Progenitor cell of endocrine pancreas (in vitro differentiated cells): ENCODE data around the gene RAP1A. TPM values are rescaled to one million over a fixed set of nuclear protein-coding genes. Genes with fewer than 3 reads are reported as not detected.

Experiments used
- DNase-seq: peaks from one replicate; pipeline ENCODE4 v3.0.0; 2021; ENCODE audit warnings: low spot score; ENCODE audit not compliant: unreplicated experiment
- H3K27ac Mint-ChIP-seq: 2 replicates; pipeline ENCODE4 v1.8.0; 2021; ENCODE audit warnings: mild to moderate bottlenecking, moderate library complexity, mixed read lengths
- H3K27me3 Mint-ChIP-seq: 2 replicates; pipeline ENCODE4 v1.8.0; 2021; ENCODE audit warnings: mixed read lengths
- H3K36me3 Mint-ChIP-seq: 2 replicates; pipeline ENCODE4 v1.8.0; 2022; ENCODE audit warnings: mixed read lengths; ENCODE audit not compliant: insufficient read depth
- H3K4me1 Mint-ChIP-seq: 2 replicates; pipeline ENCODE4 v1.8.0; 2021; ENCODE audit warnings: low read depth, mixed read lengths
- H3K4me3 Mint-ChIP-seq: 2 replicates; pipeline ENCODE4 v1.8.0; 2021; ENCODE audit warnings: low read depth, mild to moderate bottlenecking, moderate library complexity, mixed read lengths
- H3K9me3 Mint-ChIP-seq: 2 replicates; pipeline ENCODE4 v1.8.0; 2021; ENCODE audit warnings: low read depth, mixed read lengths
- CTCF ChIP-seq: fragments of 200-600 bp; sonication (generic); IDR thresholded peaks from one replicate; pipeline ENCODE4 v1.5.0; 2021; ENCODE audit warnings: antibody characterized with exemption, mild to moderate bottlenecking; ENCODE audit not compliant: unreplicated experiment
- total RNA-seq: library from RNA; stranded (reverse); gene quantifications from 2 replicates; pipeline ENCODE4 v1.2.1, GENCODE V29; 2021

The RAP1A gene
- total RNA-seq, 1 donor from 2014 or later = 36.6 TPM

- no peak for DNase-seq
Measured at GRCh38 chr1:111656086-111657017, 36.8 kb downstream of the RAP1A start.

GRCh38 chr1:111658622-111659021, 39.0 kb downstream of the RAP1A start:
- no peak overlapping the region for H3K27ac Mint-ChIP-seq
- no peaks in the 10 kb centered on the region for H3K36me3 Mint-ChIP-seq
- DNase-seq = no peak
- TF ChIP-seq CTCF = no peak
- no peaks in the 10 kb centered on the region for H3K9me3 Mint-ChIP-seq
- H3K4me1 Mint-ChIP-seq = peaks cover 14% of the 10 kb centered on the region
- no peaks in the 10 kb centered on the region for H3K27me3 Mint-ChIP-seq
- no peak overlapping the region for H3K4me3 Mint-ChIP-seq

More at GRCh38 chr1:111656086-111657017, 36.8 kb downstream of the RAP1A start:
- no peaks in the 10 kb centered on the region for H3K9me3 Mint-ChIP-seq
- H3K4me3 Mint-ChIP-seq = no peak overlapping the region
- H3K27me3 Mint-ChIP-seq = no peaks in the 10 kb centered on the region
- no peak overlapping the region for H3K27ac Mint-ChIP-seq
- peak; percentile 69 for TF ChIP-seq CTCF
- peaks cover 14% of the 10 kb centered on the region for H3K4me1 Mint-ChIP-seq
- no peaks in the 10 kb centered on the region for H3K36me3 Mint-ChIP-seq

GRCh38 chr1:111660204-111661150, 40.9 kb downstream of the RAP1A start:
- no peak for DNase-seq
- Mint-ChIP-seq H3K4me3 (no peak overlapping the region), H3K36me3 (no peaks in the 10 kb centered on the region), H3K27me3 (no peaks in the 10 kb centered on the region), H3K9me3 (no peaks in the 10 kb centered on the region), H3K4me1 (peaks cover 13% of the 10 kb centered on the region), H3K27ac (no peak overlapping the region)
- TF ChIP-seq CTCF = no peak

GRCh38 chr1:111664652-111665051, 45.1 kb downstream of the RAP1A start:
- no peak for TF ChIP-seq CTCF
- H3K27ac Mint-ChIP-seq = peak overlapping the region; percentile 7
- peaks cover 5% of the 10 kb centered on the region for H3K4me1 Mint-ChIP-seq

GRCh38 chr1:111665497-111665896, 45.9 kb downstream of the RAP1A start:
- no peak for DNase-seq
- TF ChIP-seq CTCF = no peak
- H3K4me3 Mint-ChIP-seq = no peak overlapping the region
- H3K27me3 Mint-ChIP-seq = no peaks in the 10 kb centered on the region
- H3K27ac Mint-ChIP-seq = no peak overlapping the region
- peaks cover 5% of the 10 kb centered on the region for H3K4me1 Mint-ChIP-seq
- H3K9me3 Mint-ChIP-seq = no peaks in the 10 kb centered on the region
- H3K36me3 Mint-ChIP-seq = no peaks in the 10 kb centered on the region

More at GRCh38 chr1:111664652-111665051, 45.1 kb downstream of the RAP1A start:
- DNase-seq = no peak
- no peaks in the 10 kb centered on the region for H3K27me3 Mint-ChIP-seq
- H3K4me3 Mint-ChIP-seq = no peak overlapping the region
- H3K9me3 Mint-ChIP-seq = no peaks in the 10 kb centered on the region
- H3K36me3 Mint-ChIP-seq = no peaks in the 10 kb centered on the region
